ENCODE measurements around the gene NUDT3. TPM values are rescaled to one million over a fixed set of nuclear protein-coding genes. Genes with fewer than 3 reads are reported as not detected.

The NUDT3 gene
- total and polyA plus RNA-seq, 9 of the 15 experiments (the other 6 are each of a cell fraction or from before 2014, with no cell fraction given), result 5.4 to 81.2 (median 56.4) TPM

DNA sequence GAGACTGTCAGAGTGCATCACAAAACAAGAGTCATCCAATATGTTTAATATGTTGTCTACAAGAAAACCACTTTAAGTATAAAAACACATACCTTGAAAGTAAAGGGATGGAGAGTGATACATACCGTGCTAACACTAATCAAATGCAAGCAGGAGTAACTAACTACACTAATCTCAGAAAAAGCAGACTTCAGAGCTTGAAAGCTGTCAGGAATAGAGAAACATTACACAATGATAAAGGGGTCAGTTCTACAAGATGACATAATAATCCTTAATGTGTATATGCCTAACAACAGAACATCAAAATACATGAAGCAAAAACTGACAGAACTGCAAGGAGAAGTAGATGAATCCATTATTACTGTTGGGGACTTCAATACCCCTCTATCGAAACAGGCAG is 84.0 kb downstream of the NUDT3 start (continued):
- peak; percentile 33; the same call in 1 of the 2 replicates for TF ChIP-seq TAL1 (IDR thresholded peaks at IDR 0.05)

DNA sequence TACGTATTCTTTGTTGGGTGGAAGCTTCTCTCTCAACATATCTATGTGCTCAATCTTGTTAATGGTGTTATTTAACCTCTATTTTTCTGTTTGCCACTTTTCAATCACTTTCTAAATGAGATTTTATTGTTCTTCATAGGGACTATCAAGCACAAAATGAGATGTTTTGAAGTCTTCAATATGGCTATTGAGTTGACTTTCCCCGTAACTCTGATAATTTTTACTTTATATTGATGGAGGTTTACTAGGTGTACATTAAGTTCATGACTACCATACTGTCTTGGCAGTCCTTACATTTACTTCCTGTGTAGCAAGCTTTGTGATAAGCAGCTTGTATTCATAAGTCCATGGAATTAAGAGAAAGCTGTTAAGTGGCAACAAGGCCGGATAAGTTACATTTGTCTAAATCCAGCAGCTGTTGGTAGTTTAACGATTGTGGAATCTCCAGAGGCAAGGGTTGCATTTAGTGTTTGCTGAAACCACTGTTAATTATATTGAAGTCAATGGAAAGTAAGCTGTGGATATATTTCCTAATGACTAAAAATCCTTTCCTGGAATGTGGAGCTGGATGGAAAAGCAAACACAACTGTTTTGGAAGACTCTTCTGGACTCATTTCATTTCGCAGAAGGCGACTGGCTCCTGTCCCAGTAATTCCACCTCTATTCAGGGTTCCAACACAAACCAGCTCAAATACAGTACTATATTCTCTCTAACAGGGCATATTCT is 86.3 kb downstream of the NUDT3 start:
- H3K4me3 ChIP-seq, result no peak overlapping the region
- peaks cover 20% of the 10 kb centered on the region; the same call in 2 of the 3 replicates for H3K36me3 ChIP-seq (ENCODE audit: control insufficient read depth, insufficient read depth, low read length)
- H3K4me1 ChIP-seq (replicated peaks in 1 of 2; ENCODE audit: control insufficient read depth in 2 of 2, insufficient read depth in 2 of 2, low read length in 2 of 2), result peaks cover 24 to 36% of the 10 kb centered on the region in 2 experiments
- intact Hi-C loops (cut with micrococcal nuclease) (no loop called here), in situ Hi-C loops (cut with MboI) (no loop called here)
- peak overlapping the region in 1 of 2 experiments; percentile 28; a peak in 2 of 4 replicates for H3K9ac ChIP-seq (ENCODE audit: insufficient read depth in 1 of 2, low read depth in 2 of 2, low read length in 2 of 2)
- CTCF ChIA-PET (ENCODE audit: low intra/inter-chr PET ratio), result no interaction called here
- H3K4me2 ChIP-seq (ENCODE audit: insufficient read depth, low read length), result peak overlapping the region; percentile 53
- H3K27ac ChIP-seq (ENCODE audit: extremely low read depth, low read depth, low read length), result peak overlapping the region; percentile 64
- FAIRE-seq (peak; percentile 58), DNase-seq (ENCODE audit: extremely low read depth in 1 of 4, low spot score in 3 of 4) (peak in 2 of 4 experiments; percentile 62 to 73), ATAC-seq (peak; percentile 77)
- no peak overlapping the region for H2AFZ ChIP-seq (ENCODE audit: low read depth, low read length)
- no TSS peak for BruUV-seq (replicated peaks)
- WGBS (ENCODE audit: insufficient coverage, low coverage, missing lambda C conversion rate), result 36% methylated on average over 6 of the region's 6 CpGs
- H3K9me1 ChIP-seq (ENCODE audit: control insufficient read depth, insufficient read depth, low read length), result no peaks in the 10 kb centered on the region
- no peaks in the 10 kb centered on the region for H4K20me1 ChIP-seq (replicated peaks; ENCODE audit: control insufficient read depth, insufficient read depth, low read length)
- no peaks in the 10 kb centered on the region for H3K27me3 ChIP-seq (ENCODE audit: control insufficient read depth in 2 of 2, insufficient read depth in 2 of 2, low read length in 2 of 2)
- H3K9me3 ChIP-seq (replicated peaks; ENCODE audit: control insufficient read depth, insufficient read depth, low read depth, low read length), result no peaks in the 10 kb centered on the region
- POLR2A ChIA-PET, result interaction anchor here (0.6 to 2.5 kb wide), 12 partner anchors 9 to 117 kb away, joined by 3 to 15 read pairs (median 3); no protein-coding TSS in a partner anchor
- peaks cover 88% of the 10 kb centered on the region for H3K79me2 ChIP-seq (ENCODE audit: control insufficient read depth, insufficient read depth, low read length)
- peak; percentile 30; the same call in 1 of the 2 replicates for TF ChIP-seq ZNF584 (CRISPR knock-in tag; IDR thresholded peaks at IDR 0.05; ENCODE audit: low read depth)
- TF ChIP-seq, protein P1, sequence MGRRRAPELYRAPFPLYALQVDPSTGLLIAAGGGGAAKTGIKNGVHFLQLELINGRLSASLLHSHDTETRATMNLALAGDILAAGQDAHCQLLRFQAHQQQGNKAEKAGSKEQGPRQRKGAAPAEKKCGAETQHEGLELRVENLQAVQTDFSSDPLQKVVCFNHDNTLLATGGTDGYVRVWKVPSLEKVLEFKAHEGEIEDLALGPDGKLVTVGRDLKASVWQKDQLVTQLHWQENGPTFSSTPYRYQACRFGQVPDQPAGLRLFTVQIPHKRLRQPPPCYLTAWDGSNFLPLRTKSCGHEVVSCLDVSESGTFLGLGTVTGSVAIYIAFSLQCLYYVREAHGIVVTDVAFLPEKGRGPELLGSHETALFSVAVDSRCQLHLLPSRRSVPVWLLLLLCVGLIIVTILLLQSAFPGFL (CRISPR knock-in tag; IDR thresholded peaks at IDR 0.05), result no peak
- no peak for TF ChIP-seq RBFOX2 (IDR thresholded peaks at IDR 0.05; ENCODE audit: low read depth, low read length)
- TF ChIP-seq, protein P2, sequence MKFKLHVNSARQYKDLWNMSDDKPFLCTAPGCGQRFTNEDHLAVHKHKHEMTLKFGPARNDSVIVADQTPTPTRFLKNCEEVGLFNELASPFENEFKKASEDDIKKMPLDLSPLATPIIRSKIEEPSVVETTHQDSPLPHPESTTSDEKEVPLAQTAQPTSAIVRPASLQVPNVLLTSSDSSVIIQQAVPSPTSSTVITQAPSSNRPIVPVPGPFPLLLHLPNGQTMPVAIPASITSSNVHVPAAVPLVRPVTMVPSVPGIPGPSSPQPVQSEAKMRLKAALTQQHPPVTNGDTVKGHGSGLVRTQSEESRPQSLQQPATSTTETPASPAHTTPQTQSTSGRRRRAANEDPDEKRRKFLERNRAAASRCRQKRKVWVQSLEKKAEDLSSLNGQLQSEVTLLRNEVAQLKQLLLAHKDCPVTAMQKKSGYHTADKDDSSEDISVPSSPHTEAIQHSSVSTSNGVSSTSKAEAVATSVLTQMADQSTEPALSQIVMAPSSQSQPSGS (CRISPR knock-in tag; IDR thresholded peaks at IDR 0.05), result no peak
- TF ChIP-seq BRD9 (IDR thresholded peaks at IDR 0.05; ENCODE audit: low read depth, partially characterized antibody), result peak; percentile 57
- peak; percentile 94 for TF ChIP-seq POLR2AphosphoS5 (IDR thresholded peaks at IDR 0.05; ENCODE audit: control insufficient read depth, insufficient read depth, low read depth, low read length)
- TF ChIP-seq, protein P3, sequence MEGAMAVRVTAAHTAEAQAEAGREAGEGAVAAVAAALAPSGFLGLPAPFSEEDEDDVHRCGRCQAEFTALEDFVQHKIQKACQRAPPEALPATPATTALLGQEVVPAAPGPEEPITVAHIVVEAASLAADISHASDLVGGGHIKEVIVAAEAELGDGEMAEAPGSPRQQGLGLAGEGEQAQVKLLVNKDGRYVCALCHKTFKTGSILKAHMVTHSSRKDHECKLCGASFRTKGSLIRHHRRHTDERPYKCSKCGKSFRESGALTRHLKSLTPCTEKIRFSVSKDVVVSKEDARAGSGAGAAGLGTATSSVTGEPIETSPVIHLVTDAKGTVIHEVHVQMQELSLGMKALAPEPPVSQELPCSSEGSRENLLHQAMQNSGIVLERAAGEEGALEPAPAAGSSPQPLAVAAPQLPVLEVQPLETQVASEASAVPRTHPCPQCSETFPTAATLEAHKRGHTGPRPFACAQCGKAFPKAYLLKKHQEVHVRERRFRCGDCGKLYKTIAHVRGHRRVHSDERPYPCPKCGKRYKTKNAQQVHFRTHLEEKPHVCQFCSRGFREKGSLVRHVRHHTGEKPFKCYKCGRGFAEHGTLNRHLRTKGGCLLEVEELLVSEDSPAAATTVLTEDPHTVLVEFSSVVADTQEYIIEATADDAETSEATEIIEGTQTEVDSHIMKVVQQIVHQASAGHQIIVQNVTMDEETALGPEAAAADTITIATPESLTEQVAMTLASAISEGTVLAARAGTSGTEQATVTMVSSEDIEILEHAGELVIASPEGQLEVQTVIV (CRISPR knock-in tag; IDR thresholded peaks at IDR 0.05; ENCODE audit: borderline replicate concordance), result no peak
- TF ChIP-seq SREBF2 (CRISPR knock-in tag; IDR thresholded peaks at IDR 0.05), result no peak
- no peak for TF ChIP-seq YY1 (IDR thresholded peaks at IDR 0.05; ENCODE audit: borderline replicate concordance in 1 of 3, control insufficient read depth in 1 of 3, extremely low read depth in 1 of 3, insufficient read depth in 3 of 3, insufficient read length in 1 of 3, insufficient replicate concordance in 2 of 3, low read depth in 1 of 3, low read length in 2 of 3)
- TF ChIP-seq CBX5 (IDR thresholded peaks at IDR 0.05; ENCODE audit: borderline replicate concordance, low read depth), result no peak
- TF ChIP-seq SIRT6 (IDR thresholded peaks at IDR 0.05; ENCODE audit: low read depth, low read length), result no peak
- TF ChIP-seq NRF1 (conservative IDR thresholded peaks at IDR 0.05 in 1 of 2, IDR thresholded peaks at IDR 0.05 in 1 of 2), result no peak
- TF ChIP-seq GABPA (tag; conservative IDR thresholded peaks at IDR 0.05; ENCODE audit: low read depth), result no peak
